NOMO-1 treated with DMSO at 0.1 percent for 48 hours (cell line): ENCODE measurements around the gene ZDHHC4.
"Not testable (repeated sequence)": the region's sequence is repeated elsewhere in the genome, so short reads cannot be mapped to it uniquely, and the experiment has no call there.

Source experiments
- DNase-seq: peaks from one replicate; lab custom pipeline; 2025; ENCODE audit not compliant: unreplicated experiment; lab: John Stamatoyannopoulos, UW

ZDHHC4 gene

DNA sequence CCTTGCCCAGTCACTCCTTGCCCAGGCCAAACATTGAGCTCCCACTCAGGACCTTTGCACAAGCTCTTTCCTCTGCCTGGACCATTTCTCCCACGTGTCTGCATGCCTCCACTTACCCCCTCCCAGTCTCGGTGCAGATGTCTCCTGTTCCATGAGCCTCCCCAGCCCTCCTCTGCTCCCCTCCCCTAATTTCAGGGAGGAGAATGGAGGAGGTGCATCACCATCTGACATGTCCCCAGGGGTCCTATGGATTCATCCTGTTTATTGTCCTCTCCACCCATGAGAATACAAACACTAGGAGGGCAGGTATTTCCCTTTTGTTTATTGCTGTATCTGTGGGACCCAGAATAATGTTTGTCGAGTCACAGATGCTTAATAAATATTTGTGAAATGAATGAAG lies 17.4 kb upstream of the ZDHHC4 start:
- DNase-seq: no peak

DNA sequence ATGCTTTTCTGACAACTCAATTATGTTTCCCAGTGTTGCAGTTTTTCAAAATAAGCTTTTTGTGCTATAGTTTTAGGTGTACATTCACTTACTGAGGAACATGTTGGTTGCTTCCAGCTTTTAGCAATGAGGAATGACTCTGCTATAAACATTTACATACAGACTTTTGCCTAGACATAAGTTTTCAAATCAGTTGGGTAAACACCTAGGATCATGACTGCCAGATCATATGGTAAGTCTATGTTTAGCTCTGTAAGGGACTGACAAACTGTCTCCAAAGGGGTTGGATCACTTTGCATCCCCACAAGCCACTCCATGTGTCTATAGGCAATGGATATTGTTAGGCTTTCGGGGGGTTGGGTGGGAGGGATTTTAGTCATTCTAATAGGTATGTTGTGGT lies 15.1 kb upstream of the ZDHHC4 start:
- no peak for DNase-seq

DNA sequence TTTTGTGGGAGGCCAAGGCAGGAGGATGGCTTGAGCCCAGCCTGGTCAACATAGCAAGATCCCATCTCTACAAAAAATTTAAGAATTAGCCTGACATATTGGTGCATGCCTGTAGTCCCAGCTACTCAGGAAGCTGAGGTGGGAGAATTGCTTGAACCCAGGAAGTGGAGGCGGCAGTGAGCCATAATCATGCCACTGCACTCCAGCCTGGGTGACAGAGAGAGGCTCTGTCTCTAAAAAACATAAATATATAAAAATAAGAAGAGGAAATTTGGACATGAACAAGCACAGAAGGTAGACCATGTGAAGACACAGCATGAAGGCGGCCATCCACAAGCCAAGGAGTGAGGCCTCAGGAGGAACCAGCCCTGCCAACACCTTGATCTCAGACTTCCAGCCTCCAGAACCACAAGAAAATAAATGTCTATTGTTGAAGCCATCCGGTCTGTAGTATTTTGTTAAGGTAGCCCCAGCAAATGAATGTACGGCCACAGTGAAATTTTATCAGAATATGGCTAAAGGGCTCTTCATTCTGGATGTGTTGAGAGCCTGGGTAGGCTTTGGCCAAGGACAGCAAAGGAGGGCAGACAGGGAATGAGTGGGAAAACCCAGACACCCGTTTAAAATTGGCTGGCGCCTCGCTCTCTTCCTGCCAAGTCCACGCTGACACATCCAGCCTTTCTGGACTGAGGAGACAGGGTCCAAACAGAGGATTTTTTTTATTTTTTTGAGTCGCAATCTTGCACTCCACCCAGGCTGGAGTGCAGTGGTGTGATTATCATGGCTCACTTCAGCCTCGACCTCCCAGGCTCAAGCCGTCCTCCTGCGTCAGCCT lies 13.1 kb upstream of the ZDHHC4 start:
- DNase-seq: no peak

DNA sequence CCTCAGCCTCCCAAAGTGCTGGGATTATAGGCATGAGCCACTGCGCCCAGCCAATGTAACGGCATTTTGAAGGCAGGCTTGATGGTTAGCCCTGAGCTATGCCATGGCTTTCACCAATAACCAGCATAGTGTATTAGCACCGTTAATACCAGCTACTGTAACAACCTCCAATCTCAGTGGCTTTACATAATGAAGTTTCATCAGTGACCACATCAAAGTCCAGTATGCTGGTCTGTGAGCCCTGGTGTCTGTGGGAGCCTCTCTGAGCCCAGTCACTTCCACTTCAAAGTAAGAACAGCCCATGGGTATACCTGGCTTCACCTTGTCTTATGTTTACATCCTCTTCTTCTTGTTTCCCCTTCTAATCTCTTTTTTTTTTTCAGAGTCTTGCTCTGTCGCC lies 11.6 kb upstream of the ZDHHC4 start:
- no peak for DNase-seq

DNA sequence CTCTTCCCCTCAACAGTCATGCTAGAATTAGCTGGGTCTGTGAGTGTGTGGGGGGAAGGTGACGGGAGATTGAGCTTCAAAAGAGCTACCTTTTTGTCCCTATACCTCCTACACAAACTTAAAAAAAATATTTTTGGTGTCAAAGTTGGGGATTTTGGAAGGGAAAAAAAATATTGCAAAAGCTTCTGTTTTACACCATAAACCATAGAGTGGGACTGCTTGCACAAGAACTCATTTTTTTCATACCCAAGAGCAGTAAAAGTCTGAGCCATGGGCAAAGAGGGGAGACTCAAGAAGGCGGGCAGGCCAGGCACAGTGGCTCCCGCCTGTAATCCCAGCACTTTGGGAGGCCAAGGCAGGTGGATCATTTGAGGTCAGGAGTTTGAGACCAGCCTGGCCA lies 9.4 kb upstream of the ZDHHC4 start:
- DNase-seq: no peak

DNA sequence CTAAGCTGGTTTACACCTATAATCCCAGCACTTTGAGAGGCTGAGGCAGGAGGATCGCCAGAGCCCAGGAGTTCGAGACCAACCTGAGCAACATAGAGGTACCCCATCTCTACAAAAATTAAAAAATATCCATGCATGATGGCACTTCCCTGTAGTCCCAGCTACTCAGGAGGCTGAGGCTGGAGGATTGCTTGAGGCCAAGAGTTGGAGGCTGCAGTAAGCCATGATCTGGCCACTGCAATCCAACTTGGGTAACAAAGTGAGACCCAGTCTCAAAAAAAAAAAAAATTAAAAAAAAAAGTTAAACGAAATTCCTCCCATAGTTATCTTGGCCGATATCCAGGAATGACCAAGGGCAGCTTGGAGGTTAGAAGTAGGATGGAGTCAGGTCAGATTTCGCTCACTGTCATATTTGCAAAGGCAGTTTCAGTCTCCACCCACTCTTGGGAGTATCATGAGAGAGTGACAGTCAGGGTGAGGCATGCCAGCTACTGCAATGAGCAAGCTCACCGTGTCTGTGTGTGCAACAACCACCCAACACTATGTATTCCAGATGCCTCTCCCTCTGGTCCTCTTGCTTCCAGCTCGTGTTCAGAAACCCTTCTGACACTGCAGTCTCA lies 6.0 kb upstream of the ZDHHC4 start:
- DNase-seq: no peak

DNA sequence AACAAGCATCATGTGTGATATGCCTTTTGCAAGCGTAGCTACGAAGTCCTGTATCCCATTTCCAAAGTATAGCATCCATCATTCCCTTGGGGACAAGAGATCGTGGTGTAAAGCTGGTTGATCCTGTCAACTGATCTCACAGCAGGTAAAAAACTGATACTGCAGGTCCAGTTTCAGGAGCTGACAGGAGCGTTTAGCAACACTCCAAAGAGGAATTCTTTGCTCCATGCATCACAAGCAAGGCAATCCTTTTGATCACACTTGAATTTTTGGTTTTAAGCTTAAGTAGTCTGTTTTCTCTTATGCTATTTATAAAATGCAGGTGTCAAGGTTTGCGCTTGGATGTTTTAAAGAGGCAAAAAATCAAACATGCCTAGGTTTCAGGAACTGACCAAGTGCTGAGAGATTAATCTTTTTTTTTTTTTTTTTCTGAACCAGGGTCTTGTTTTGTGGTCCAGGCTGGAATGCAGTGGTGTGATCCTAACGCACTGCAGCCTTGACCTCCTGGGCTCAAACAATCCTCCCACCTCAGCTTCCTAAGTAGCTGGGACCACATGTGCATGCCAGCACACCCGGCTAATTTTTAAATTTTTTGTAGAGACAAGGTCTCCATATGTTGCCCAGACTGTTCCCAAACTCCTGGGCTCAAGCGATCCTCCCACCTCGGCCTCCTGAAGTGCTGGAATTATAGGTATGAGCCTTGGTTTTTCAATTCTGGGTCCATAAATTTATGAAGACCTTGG lies 1.8 kb upstream of the ZDHHC4 start:
- DNase-seq: no peak

DNA sequence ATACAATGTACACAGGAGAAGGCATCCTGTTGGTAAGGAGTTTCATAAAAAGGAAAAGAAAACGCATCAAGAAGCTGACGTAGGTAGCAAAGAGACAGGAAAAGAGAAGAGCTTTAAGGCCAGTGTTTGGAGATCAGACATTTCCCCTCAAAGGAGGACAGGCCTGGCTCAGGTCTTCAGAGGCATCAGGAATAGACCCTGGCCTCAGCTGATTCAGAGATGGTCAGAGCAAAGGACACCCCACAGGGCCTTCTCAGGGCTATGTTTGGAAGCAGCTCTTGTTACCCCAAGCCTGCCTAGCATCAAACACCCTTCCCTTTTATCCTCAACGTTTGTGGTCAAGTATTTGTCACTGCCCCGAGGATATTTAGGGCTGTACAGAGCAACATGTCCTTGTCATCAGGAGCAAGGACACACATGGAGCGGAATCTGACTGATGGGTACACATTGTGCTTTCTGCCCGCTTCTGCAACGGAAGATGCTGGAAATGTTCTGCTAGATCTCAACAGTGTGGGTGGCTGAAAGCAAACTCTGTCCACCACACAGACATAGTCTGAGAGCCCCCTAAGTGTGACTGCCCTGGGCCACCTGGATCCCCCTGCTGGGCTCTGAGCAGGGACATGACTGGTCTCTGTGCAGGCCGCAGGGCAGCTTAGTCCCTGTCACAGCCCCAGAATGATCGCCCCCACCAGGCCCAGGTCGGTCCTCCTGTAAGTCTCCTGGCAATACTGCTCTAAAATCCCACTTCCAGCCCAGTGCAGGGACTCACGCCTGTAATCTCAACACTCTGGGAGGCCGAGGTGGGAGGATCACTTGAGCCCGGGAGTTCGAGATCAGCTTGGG lies 1.0 kb upstream of the ZDHHC4 start:
- no peak for DNase-seq

DNA sequence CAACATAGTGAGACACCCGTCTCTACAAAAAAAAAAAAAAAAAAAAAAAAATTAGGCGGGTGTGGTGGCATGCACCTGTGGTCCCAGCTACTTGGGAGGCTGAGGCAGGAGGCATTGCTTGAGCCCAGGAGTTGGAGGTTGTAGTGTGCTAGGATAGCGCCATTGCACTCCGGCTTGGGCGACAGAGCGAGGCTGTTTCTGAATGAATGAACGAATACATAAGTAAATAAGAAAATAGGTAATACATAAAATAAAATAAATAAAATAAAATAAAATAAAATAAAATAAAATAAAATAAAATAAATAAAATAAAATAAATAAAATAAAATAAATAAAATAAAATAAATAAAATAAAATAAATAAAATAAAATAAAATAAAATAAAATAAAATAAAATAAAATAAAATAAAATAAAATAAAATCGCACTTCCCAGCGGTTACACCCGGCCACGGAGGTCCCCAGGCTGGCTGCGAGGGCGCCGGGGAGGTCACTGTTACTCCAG lies 336 bp upstream of the ZDHHC4 start:
- DNase-seq: not testable (repeated sequence)

DNA sequence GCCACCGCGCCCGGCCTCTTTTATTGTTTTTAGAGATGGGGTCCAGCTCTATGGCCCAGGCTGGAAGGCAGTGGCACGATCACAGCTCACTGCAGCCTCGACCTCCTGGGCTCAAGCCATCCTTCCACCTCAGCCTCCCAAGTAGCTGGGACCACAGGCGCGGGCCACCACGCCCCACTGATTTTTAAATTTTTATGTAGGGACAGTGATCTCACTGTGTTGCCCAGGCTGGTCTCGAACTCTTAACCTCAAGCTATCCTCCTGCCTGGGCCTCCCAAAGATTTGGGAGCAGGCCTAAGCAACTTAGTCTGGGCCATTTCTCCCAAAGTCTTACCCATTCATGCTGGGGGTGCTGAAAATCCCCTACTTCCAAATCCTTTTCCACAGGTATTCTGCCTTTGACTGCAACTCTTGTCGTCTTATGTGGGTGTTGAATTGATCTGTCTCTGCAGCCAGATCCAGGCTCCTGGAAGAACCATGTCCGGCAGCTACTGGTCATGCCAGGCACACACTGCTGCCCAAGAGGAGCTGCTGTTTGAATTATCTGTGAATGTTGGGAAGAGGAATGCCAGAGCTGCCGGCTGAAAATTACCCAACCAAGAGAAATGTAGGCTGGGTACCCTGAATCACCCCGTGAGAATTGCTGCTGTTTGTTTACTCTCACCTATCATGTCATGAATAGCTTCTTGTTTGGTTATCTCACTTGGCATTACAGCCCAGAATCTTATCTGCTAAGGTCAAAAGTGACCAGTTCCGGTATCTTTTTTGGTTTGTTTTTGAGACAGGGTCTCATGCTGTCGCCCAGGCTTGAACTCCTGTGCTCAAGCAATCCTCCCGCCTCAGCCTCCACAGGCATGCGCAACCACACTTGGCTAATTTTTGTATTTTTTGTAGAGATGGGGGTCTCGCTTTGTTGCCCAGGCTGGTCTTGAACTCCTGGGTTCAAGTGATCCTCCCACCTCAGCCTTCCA lies 1.1 kb downstream of the ZDHHC4 start:
- DNase-seq: no peak

DNA sequence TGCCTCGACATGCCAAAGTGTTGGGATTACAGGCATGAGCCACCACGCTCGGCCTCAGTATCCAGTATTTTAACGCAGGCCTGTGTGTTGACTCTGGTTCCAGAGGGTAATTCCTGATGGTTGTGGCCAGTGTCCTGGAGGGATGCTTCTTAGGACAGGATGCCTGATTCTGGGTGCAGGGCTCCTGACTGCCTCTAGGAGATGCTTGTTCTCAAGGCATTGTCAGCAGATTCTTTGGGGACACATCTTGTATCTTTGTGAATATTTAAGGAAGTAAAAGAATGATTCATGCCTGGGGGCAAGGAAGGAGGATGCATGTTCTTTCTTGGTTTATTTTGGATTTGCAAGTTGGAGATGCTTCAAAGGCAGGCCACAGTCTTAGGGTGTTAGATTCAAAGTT lies 2.2 kb downstream of the ZDHHC4 start:
- peak; percentile 28 for DNase-seq

DNA sequence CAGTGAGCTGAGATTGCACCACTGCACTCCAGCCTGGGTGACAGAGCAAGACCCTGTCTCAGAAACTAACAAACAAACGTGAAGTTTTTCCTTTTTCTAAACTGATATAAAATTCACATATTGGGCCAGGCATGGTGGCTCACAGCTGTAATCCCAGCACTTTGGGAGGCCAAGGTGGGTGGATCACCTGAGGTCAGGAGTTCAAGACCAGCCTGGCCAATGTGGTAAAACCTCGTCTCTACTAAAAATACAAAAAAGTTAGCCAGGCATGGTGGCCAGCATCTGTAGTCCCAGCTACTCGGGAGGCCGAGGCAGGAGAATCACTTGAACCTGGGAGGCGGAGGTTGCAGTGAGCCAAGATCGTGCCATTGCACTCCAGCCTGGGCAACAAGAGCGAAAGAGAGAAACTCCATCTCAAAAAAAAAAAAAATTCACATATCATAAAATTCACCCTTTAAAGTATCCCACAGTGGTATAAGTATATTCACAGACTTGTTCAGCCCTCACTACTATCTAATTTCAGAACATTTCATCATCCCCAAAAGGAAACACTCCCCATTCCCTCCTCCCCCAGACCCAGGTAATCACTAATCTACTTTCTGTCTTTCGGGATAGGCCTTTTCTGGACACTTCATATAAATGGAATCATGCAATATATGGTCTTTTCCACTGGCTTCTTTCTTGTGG lies 8.6 kb downstream of the ZDHHC4 start:
- DNase-seq: not testable (repeated sequence)

DNA sequence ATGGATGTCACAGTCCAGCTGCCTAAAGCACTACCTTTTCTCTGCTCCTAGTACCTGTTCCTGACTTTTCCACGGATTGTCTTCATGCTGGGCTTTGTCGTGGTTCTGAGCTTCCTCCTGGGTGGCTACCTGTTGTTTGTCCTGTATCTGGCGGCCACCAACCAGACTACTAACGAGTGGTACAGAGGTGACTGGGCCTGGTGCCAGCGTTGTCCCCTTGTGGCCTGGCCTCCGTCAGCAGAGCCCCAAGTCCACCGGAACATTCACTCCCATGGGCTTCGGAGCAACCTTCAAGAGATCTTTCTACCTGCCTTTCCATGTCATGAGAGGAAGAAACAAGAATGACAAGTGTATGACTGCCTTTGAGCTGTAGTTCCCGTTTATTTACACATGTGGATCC lies 11.3 kb downstream of the ZDHHC4 start:
- DNase-seq: no peak

DNA sequence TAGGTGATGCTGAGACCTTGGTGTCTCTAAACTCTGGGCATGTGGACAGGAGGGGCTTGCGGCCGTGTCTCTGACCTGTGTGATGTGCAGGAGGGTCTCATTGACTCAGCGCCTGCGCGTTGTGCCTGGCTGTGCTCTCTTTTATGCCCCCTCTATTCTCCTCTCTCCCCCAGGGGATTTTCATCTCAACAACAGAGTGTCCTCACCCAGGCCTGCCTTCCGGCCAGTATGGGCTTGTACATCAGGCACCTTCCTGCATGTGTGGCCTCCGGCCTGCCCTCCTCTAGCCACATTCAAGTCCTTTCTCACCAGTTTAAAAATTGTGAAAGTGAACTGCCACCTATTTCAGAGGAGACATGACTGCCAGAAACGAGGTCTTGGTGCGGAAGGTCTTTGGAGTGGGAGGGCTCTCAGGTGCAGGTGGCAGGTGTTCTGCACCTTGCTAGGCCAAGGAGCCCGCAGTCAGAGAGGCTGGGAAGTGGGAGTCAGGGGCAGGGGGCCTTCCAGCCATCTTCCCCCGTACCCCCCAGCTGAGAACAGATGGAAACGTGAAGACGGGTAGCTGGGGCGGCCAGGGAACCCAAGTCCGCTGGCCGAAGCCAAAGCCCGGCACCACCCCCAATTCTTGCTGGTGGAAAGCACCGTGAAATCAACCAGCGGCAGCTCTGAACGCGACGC lies 12.0 kb downstream of the ZDHHC4 start:
- no peak for DNase-seq

DNA sequence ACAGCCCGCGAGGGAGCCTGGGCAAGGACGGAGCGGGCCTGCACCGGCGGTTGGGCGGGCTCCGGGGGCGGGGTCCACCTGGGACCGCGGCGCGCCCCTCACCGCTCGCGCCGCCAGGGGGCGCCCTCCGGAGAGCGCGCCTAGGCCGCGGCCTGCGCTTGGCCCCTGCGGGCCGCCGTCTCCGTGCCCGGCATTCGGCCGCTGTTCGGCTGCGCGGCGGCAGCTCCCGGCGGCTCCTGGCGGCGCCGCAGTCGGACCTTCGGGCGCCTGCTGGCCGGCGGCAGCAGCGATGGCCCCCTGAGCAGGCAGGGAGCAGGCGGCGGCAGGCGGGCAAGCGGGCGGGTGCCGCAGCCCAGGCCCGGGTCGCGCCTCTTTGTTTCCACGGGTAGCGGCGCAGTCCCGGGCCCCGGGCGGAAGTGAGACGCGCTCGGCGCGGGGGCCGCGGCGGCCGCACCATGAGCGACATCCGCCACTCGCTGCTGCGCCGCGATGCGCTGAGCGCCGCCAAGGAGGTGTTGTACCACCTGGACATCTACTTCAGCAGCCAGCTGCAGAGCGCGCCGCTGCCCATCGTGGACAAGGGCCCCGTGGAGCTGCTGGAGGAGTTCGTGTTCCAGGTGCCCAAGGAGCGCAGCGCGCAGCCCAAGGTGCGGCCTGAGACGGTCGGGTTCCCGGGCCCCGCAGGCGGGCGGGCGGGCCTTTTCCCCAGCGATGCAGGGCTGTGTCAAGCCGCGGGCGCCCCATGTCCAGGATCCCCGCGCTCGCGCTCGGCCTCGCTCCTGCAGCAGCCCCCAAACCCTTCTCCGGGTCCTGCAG lies 12.8 kb downstream of the ZDHHC4 start, which contains the start of gene INTS15:
INTS15 (plus strand) TSS at position 193 of the 816 bp plus-strand sequence; CDS start at position 456, 263 bp downstream.
- DNase-seq: peak; percentile 68

DNA sequence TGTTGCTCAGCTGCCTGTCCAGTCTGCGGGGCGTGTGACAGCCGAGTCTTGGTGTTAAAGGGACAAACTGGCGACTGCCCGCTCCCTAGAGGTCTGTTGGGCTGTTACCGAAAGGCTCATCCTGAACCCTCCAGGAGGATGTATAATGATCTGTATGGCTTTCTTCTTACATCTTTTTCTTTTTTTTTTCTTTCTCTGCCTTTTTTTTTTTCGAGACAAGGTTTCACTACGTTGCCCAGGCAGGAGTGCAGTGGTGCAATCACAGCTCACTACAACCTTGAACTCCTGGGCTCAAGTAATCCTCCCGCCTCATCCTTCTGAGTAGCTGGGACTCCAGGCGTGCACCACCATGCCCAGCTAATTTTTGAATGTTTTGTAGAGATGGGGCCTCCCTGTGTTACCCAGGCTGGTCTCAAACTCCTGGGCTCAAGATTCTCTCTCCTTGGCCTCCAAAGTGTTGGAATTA lies 13.4 kb downstream of the ZDHHC4 start:
- DNase-seq: no peak

DNA sequence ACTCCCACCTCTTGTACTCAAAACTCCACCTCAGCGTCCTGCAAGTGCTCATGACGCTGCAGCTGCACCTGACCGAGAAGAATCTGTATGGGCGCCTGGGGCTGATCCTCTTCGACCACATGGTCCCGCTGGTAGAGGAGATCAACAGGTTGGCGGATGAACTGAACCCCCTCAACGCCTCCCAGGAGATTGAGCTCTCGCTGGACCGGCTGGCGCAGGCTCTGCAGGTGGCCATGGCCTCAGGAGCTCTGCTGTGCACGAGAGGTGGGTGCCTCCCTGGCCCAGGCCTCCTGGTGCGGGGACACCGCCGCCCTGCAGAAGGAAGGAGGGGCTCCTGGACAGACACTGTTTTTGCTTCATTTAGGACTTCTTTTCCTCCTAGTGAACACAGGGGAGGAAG lies 22.8 kb downstream of the ZDHHC4 start:
- no peak for DNase-seq

DNA sequence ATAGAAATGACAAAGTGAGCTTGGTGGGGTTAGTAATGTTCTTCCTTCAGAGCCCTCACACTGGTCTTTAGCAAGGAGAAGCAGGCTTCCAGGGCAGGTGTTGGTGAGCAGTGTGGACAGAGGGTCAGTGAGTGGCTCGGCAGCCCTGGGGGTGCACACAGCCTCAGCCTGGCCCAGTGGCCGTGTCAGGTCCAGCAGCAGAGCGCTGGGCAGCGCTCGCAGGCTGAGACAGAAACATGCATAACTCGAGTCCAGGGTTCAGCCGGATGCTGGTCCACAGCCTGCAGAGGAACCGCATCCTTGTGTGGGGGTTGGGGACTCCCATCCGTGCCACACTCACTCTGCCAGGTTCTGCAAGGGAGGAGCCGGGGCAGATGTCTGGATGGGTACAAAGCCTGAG lies 27.2 kb downstream of the ZDHHC4 start:
- no peak for DNase-seq
